PC-3 (cell line): ENCODE data around the gene EPPIN. TPM values are rescaled to one million over a fixed set of nuclear protein-coding genes. Genes with fewer than 3 reads are reported as not detected.
"Not testable (repeated sequence)": the region's sequence is repeated elsewhere in the genome, so short reads cannot be mapped to it uniquely, and the experiment has no call there.

ENCODE experiments used
- ATAC-seq: fragments of 200-7000 bp; cut with Tn5 transposase; 2 replicates; pipeline ENCODE4 v1.9.1; 2020; ENCODE audit warnings: mild to moderate bottlenecking, moderate library complexity
- BruUV-seq: library from RNA; stranded (reverse); fragments of 400-500 nt; replicated peaks from 2 replicates; lab custom pipeline; 2021; lab: Mats Ljungman, UMichigan
- CTCF ChIA-PET: fragments of 300-600 bp; sonication (Branson Sonifier 250); formaldehyde crosslinking; loops from one replicate; lab custom pipeline; 2022; ENCODE audit warnings: antibody characterized with exemption; lab: Charles Lee
- POLR2A ChIA-PET: fragments of 300-600 bp; sonication (Branson Sonifier 250); formaldehyde crosslinking; loops from one replicate; lab custom pipeline; 2022; ENCODE audit warnings: antibody characterized with exemption; ENCODE audit not compliant: unreplicated experiment; lab: Charles Lee
- DNase-seq: peaks from one replicate; pipeline ENCODE4 v3.0.0-alpha.2; 2015
- H2AFZ ChIP-seq: fragments of 300-600 bp; sonication (generic); 2 replicates; pipeline ENCODE4 v1.6.0; 2016; ENCODE audit warnings: antibody characterized with exemption, low read length
- H3F3A ChIP-seq: fragments of 300-600 bp; sonication (generic); one replicate; pipeline ENCODE4 v1.6.0; 2017; ENCODE audit warnings: antibody characterized with exemption, low read length, control low read depth, mild to moderate bottlenecking; ENCODE audit not compliant: unreplicated experiment
- H3K27ac ChIP-seq: fragments of 300-600 bp; sonication (generic); 2 replicates; pipeline ENCODE4 v1.5.1; 2016; ENCODE audit warnings: mild to moderate bottlenecking, low read length
- H3K27me3 ChIP-seq: fragments of 300-600 bp; sonication (generic); 2 replicates; pipeline ENCODE4 v1.6.1; 2016; ENCODE audit warnings: low read length, mixed read lengths
- H3K36me3 ChIP-seq: fragments of 300-600 bp; sonication (generic); 2 replicates; pipeline ENCODE4 v1.6.1; 2016; ENCODE audit warnings: low read depth, mixed run types, low read length, mixed read lengths
- H3K4me1 ChIP-seq: fragments of 300-600 bp; sonication (generic); 2 replicates; pipeline ENCODE4 v1.5.1; 2016; ENCODE audit warnings: low read length; ENCODE audit not compliant: insufficient read depth
- H3K4me2 ChIP-seq: fragments of 300-600 bp; sonication (generic); 2 replicates; pipeline ENCODE4 v1.6.0; 2016; ENCODE audit warnings: low read length
- H3K4me3 ChIP-seq: fragments of 300-600 bp; sonication (generic); 2 replicates; pipeline ENCODE4 v1.5.1; 2016; ENCODE audit warnings: mild to moderate bottlenecking, low read length, mixed read lengths
- H3K79me2 ChIP-seq: fragments of 300-600 bp; sonication (generic); 2 replicates; pipeline ENCODE4 v1.6.1; 2017; ENCODE audit warnings: low read length, mixed read lengths
- H3K9ac ChIP-seq: fragments of 300-600 bp; sonication (generic); 2 replicates; pipeline ENCODE4 v1.6.0; 2016; ENCODE audit warnings: mild to moderate bottlenecking, low read length
- H3K9me2 ChIP-seq: fragments of 300-600 bp; sonication (generic); replicated peaks from 2 replicates; pipeline ENCODE4 v1.6.1; 2016; ENCODE audit warnings: mixed run types, low read length, mixed read lengths
- H3K9me3 ChIP-seq: fragments of 300-600 bp; sonication (generic); 2 replicates; pipeline ENCODE4 v1.6.1; 2016; ENCODE audit warnings: low read length, mixed read lengths
- H4K20me1 ChIP-seq: fragments of 300-600 bp; sonication (generic); 2 replicates; pipeline ENCODE4 v1.6.1; 2016; ENCODE audit warnings: low read length, mixed read lengths
- EZH2 ChIP-seq: fragments of 300-600 bp; sonication (generic); IDR thresholded peaks from one replicate; pipeline ENCODE4 v1.6.1; 2017; ENCODE audit warnings: antibody characterized with exemption, mild to moderate bottlenecking, low read length; ENCODE audit not compliant: unreplicated experiment
- EZH2phosphoT487 ChIP-seq: fragments of 300-600 bp; sonication (generic); IDR thresholded peaks from 2 replicates; pipeline ENCODE4 v1.6.1; 2018; ENCODE audit warnings: mild to moderate bottlenecking, antibody characterized with exemption, low read length, borderline replicate concordance
- intact Hi-C: fragments of 100-400 bp; cut with micrococcal nuclease; formaldehyde crosslinking; loops from 2 replicates; pipeline ENCODE4 v1.9.0; 2023
- total RNA-seq: library from RNA; depleted of rRNA; stranded (reverse); fragments of >200 nt; gene quantifications from 2 replicates; pipeline ENCODE4 v1.2.3, GENCODE V29; 2014
- TF ChIP-seq, protein P1 (sequence below): fragments of 300-600 bp; sonication (generic); conservative IDR thresholded peaks from 2 replicates; pipeline ENCODE4 v1.5.1; 2017; ENCODE audit warnings: antibody characterized with exemption, low read depth, mild to moderate bottlenecking, low read length

EPPIN gene
- total RNA-seq, 1 experiment from 2014 or later: not detected

DNA sequence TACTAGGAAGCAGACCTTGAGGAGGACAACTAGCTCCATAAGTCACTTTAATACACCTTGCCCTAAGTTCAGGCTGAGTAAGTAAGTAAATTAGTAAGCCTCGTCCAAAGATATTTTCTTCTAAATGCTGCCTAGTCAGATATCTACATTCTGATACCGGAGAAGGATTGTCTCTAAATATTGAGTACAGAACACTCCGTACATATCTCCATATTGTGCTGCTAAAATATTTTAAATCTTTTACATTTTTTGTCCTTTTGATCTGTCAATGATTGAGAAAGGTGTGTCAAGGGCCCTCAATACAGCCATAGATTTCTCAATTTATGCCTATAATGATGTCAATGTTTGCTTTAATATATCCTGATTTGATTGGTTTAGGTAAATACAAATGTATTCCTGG is 28.7 kb upstream of the EPPIN start:
- no peak overlapping the region for H2AFZ ChIP-seq
- no peaks in the 10 kb centered on the region for H3K36me3 ChIP-seq
- H3K4me3 ChIP-seq: no peak overlapping the region
- H3K9me3 ChIP-seq: no peaks in the 10 kb centered on the region
- no peak for DNase-seq
- no peaks in the 10 kb centered on the region for H3F3A ChIP-seq
- no peaks in the 10 kb centered on the region for H3K79me2 ChIP-seq
- POLR2A ChIA-PET: no interaction called here
- no TSS peak for BruUV-seq
- no peak for ATAC-seq
- H3K4me1 ChIP-seq: no peaks in the 10 kb centered on the region
- no peak overlapping the region for H3K27ac ChIP-seq
- H3K9me2 ChIP-seq: no peaks in the 10 kb centered on the region
- no peak overlapping the region for H3K4me2 ChIP-seq
- CTCF ChIA-PET: no interaction called here
- intact Hi-C loops: no loop called here
- TF ChIP-seq, protein P1, sequence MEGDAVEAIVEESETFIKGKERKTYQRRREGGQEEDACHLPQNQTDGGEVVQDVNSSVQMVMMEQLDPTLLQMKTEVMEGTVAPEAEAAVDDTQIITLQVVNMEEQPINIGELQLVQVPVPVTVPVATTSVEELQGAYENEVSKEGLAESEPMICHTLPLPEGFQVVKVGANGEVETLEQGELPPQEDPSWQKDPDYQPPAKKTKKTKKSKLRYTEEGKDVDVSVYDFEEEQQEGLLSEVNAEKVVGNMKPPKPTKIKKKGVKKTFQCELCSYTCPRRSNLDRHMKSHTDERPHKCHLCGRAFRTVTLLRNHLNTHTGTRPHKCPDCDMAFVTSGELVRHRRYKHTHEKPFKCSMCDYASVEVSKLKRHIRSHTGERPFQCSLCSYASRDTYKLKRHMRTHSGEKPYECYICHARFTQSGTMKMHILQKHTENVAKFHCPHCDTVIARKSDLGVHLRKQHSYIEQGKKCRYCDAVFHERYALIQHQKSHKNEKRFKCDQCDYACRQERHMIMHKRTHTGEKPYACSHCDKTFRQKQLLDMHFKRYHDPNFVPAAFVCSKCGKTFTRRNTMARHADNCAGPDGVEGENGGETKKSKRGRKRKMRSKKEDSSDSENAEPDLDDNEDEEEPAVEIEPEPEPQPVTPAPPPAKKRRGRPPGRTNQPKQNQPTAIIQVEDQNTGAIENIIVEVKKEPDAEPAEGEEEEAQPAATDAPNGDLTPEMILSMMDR: no peak
- TF ChIP-seq EZH2phosphoT487 (no peak), EZH2 (no peak)
- H4K20me1 ChIP-seq: no peaks in the 10 kb centered on the region
- H3K27me3 ChIP-seq: peaks cover 28% of the 10 kb centered on the region
- no peak overlapping the region for H3K9ac ChIP-seq

DNA sequence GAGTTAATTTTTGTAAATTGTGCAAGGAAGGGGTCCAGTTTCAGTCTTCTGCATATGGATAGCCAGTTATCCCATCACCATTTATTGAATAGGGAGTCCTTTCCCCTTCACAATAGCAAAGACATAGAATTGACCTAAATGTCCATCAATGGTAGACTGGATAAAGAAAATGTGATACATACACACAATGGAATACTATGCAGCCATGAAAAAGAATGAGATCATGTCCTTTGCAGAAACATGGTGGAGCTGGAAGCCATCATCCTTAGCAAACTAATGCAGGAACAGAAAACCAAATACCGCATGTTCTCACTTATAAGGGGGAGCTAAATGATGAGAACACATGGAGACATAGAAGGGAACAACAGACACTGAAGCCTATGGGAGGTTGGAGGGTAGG is 22.4 kb upstream of the EPPIN start:
- BruUV-seq, DNase-seq, H3K27ac ChIP-seq, H3K79me2 ChIP-seq, H3F3A ChIP-seq, intact Hi-C loops, H3K9ac ChIP-seq, H3K36me3 ChIP-seq, CTCF ChIA-PET, H3K9me3 ChIP-seq, H4K20me1 ChIP-seq, H3K4me2 ChIP-seq, H3K9me2 ChIP-seq, POLR2A ChIA-PET, ATAC-seq, H3K4me3 ChIP-seq, H2AFZ ChIP-seq, H3K4me1 ChIP-seq: not testable (repeated sequence)
- H3K27me3 ChIP-seq: peaks cover 32% of the 10 kb centered on the region

GRCh38 chr20:45564760-45565276 is 17.6 kb upstream of the EPPIN start:
- BruUV-seq: no TSS peak
- CTCF ChIA-PET: interaction anchor here (0.7 kb wide), 1 partner anchor 20 kb away, joined by 6 read pairs; no protein-coding TSS in a partner anchor
- H3K27ac ChIP-seq: no peak overlapping the region
- H3K36me3 ChIP-seq: no peaks in the 10 kb centered on the region
- no peak overlapping the region for H3K4me2 ChIP-seq
- no peaks in the 10 kb centered on the region for H3K79me2 ChIP-seq
- no peaks in the 10 kb centered on the region for H3K9me2 ChIP-seq
- DNase-seq (no peak), ATAC-seq (no peak)
- peaks cover 64% of the 10 kb centered on the region for H3K27me3 ChIP-seq
- no peaks in the 10 kb centered on the region for H4K20me1 ChIP-seq
- H2AFZ ChIP-seq: no peak overlapping the region
- no peaks in the 10 kb centered on the region for H3K9me3 ChIP-seq
- no peaks in the 10 kb centered on the region for H3K4me1 ChIP-seq
- TF ChIP-seq, protein P1: no peak
- TF ChIP-seq EZH2phosphoT487: no peak
- no peak for TF ChIP-seq EZH2
- POLR2A ChIA-PET: no interaction called here
- no peaks in the 10 kb centered on the region for H3F3A ChIP-seq
- H3K9ac ChIP-seq: no peak overlapping the region
- no peak overlapping the region for H3K4me3 ChIP-seq
- intact Hi-C loops: no loop called here
